H1 (cell line): Measurements from ENCODE around the gene HS6ST3. TPM values are rescaled to one million over a fixed set of nuclear protein-coding genes. Genes with fewer than 3 reads are reported as not detected.

Source experiments
- POLR2AphosphoS5 ChIP-seq: IDR thresholded peaks from 2 replicates; pipeline ENCODE4 v1.6.1; 2011; ENCODE audit warnings: low read depth, low read length
- polyA plus RNA-seq, 7 experiments: library from polyadenylated mRNA; depleted of rRNA in 3 of 7; stranded (reverse) in 5 of 7; unstranded in 2 of 7; fragments of >200 nt in 5 of 7; fragments of 200-250 nt in 2 of 7; gene quantifications; 1 replicate in 5 of 7; 2 replicates in 1 of 7; 4 replicates in 1 of 7; pipeline versions ENCODE4 v1.2.1 to v1.2.3, GENCODE V29; 2011 to 2013; ENCODE audit warnings: missing spikeins in 2 of 7, mixed read lengths in 2 of 7
- total RNA-seq: library from RNA; stranded (reverse); fragmentation: NEBNext Ultra II Directional; extraction: Animal tissue kit (Norgen Biotek cat#: 25700); gene quantifications from 2 replicates; pipeline ENCODE4 v1.2.1, GENCODE V29; 2021

Gene HS6ST3
- total and polyA plus RNA-seq, 2 of the 8 experiments (the other 6 are each of a cell fraction or from before 2014, with no cell fraction given), result 0.45 to 1.2 TPM

GRCh38 chr13:96460609-96461008 lies 370.7 kb downstream of the HS6ST3 start (continued):
- no peak for TF ChIP-seq POLR2AphosphoS5
- TF ChIP-seq, all 59 proteins: peak for 0
